HG03175 (cell line): ENCODE data around the gene EVI5.

Experiments
- ATAC-seq: cut with Tn5 transposase; IDR thresholded peaks from one replicate; pipeline ENCODE4 v1.9.1; 2021; ENCODE audit warnings: mild to moderate bottlenecking, moderate library complexity; ENCODE audit not compliant: unreplicated experiment

The EVI5 gene

DNA sequence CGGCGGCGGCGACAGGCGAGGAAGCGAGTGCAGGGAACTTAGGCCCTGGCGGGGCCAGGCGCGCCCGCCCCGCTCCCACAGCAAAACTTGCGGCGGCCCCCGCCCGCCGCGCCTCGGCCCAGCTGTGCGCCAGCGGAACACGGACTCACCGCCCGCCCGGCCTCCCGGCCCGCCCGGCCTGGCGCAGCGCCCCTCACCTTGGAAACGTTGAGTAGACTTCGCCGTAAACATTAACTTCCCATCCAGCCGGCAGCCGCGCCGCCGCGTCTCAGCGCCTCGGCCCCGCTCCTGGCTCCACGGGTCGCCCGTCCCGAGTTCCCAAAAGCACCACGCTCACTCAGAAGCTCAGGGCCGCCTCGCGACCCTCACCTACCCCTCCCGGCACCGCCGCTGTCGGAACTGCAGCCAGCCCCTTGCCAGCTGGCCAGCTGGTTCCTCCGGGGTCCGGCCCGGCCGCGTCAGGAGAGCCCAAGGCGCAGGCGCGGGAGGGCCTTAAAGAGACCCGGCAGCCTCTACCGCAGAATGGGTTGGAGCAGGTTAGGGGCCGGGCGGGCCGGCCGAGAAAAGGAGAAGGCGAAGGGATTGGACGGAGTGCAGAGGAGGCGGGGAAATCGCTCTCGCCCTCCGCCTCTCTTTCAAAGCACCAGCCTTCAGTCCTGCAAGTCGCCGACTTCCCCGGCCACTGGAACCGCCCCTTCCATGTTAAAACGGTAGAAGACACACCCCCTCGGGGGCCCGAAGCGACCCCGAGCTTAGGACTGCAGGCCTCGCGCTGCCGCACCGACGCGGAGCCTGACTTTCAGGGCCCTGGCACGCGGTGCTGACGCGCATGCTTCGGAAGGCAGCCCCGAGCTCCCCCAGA, at the start of gene EVI5:
Gene EVI5, minus strand, starts transcription at position 470 of the 862 bp plus-strand sequence. CDS start 48,562 bp downstream, outside the sequence.
- ATAC-seq = peak; percentile 89

DNA sequence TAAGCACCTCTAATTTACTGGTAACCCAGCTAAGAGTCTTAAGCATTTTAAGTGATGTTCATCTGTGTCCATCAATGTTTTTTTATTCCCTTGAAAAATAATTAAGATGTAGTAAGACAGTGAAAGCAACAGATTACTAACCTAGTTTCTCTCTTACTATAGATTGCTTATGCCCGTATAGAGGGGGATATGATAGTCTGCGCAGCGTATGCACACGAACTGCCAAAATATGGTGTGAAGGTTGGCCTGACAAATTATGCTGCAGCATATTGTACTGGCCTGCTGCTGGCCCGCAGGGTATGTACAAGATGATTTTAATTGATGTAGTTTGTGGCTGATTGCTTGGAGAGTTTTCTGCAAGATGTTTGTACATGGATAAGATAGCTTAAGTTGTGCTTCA, 49.7 kb upstream of the EVI5 start:
- no peak for ATAC-seq

DNA sequence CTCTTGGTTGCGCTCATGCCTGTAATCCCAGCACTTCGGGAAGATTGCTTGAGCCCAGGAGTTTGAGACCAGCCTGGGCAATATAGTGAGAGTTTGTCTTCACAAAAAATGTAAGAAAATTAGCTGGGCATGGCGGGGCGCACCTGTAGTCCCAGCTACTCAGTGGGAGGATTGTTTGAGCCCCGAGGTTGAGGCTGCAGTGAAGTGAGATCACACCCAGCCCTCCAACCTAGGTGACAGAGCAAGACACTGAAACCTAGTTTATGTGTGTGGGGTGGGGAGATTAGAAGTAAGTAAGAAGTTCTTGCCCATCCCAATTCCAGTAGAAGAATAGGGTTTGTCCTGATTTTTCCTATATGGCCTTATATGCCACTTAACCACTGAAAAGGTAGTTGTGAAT, 48.9 kb upstream of the EVI5 start:
- no peak for ATAC-seq

DNA sequence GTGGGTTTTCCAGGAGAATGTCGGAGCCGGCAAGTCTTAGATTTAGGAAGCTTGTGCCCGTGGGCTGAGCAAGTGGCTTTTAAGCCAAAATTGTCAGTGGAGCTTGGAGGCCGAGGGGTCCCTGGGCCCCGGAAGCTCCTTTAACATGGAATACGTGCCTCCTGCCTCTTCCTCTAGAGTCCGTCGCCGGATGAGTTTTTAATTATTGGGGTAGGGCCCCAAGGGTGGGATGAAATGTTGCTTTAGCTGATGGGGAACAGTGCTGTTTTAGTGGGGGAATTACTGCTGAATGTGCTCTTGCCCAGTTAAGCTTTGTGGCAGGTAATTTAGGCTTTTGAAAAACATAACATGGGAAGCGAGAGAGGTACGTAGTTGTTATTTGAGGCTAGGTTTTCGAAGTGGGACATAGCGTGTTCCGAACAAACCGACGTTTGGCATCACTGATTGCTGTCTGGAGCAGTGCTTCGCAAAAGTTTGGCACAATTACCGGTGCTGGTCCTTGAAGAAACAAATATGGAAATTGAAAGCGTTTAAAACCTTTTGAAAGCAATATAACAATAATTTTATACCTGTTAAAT, 47.7 kb upstream of the EVI5 start:
- ATAC-seq = peak; percentile 1

DNA sequence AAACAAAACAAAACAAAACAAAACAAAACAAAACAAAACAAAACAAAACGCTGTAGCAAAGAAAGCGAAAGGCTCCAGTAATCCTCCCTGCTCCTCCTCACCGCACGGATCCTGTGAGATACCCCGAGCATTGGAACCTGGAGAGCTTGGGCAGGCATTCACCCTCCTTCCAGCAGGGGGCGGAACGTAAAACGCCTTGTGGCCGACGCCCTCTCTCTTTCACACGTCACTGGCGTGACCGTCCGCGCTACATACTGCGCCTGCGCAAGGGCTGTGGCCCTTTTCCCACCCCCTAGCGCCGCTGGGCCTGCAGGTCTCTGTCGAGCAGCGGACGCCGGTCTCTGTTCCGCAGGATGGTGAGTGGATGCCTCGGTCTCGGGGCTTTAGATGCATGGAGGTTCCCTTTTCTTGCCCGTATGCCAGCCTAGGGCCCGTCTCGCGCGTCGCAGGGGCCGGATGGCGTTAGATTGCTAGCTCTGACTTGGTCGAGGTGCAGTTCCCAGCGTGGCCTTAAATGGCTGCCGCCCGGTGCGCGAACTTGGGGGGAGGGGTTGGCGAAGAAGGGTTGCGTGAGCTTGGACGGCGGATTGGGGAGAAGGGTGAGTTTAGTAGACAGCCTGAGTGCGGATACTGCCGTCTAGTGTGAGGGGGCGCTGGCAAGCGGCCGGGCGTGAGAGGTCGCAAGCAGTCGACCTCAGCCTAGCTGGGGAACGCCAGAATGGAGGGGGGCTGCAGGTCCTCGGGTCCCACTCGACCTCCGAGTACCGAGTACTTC, 47.0 kb upstream of the EVI5 start, which contains the start of gene RPL5:
Gene RPL5, plus strand, starts transcription at position 279 of the 775 bp plus-strand sequence. Its CDS starts 75 bp downstream, at position 354.
- peak; percentile 90 for ATAC-seq

DNA sequence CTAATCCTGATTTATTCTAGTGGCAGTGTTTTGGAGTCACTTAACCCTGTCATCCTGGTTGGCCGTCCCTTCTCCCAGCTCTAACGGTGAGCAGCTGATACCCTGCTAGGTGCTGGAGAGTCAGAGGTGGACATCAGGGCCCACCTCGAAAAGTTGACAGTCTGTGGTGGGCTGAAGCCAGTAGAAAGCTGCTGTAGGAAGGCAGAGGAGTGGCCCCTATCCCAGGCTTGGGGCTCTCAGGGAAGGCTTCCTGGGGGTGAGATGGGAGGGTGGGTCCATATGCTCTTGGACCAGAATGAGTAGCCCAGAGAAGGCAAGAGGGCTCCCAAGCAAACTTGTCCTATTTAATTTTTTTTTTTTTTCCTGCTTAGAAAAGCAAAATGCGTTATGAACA, 46.5 kb upstream of the EVI5 start:
- no peak for ATAC-seq

DNA sequence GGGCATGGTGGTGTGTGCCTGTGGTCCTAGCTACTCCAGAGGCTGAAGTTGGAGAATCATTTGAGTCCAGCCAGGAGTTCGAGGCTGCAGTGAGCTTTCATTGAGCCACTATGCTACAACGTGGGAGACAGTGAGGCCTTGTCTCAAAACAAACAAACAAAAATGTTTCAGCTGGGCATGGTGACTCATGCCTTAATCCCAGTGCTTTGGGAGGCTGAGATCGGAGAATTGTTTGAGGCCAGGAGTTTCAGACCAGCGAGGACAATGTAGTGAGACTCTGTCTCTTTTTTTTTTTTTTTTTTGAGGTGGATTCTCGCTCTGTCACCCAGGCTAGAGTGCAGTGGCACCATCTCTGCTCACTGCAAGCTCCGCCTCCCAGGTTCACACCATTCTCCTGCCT, 41.9 kb upstream of the EVI5 start:
- ATAC-seq = no peak

DNA sequence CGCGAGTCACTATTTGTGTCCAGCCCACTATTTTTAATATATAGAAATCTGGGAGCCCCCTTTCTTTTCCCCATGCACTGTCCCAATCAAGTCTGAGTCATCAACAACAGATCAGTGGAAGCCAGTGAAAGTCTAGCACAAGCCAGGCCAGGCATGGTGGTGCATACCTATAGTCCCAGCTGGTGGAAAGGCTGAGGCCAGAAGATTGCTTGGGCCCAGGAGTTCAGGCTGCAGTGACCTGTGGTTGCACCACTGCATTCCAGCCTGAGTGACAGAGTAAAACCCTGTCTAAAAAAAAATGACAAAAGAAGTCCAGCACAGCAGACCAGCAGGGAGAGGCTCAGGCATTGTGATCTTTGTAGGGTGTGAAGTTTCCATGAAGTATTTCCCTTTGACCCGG, 38.0 kb upstream of the EVI5 start:
- ATAC-seq = no peak

DNA sequence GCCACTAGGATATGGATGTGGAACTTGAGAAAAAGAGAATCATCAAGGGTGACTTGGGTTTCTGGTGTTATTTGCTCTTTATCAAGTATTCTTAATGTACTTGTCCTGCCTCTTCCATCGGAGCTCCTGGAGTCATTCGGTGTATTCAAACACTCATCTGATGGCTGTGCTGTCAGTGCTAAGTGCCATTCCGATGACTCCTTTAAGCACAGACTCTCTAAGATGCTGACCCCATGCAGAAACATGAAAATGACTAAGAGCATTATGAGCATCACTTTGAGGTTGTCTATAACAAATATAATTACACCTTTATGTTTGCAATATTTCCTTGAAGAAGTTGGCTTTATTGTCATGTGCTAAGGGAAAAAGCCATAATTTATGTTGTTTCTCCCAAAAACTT, 35.6 kb upstream of the EVI5 start:
- ATAC-seq = no peak

DNA sequence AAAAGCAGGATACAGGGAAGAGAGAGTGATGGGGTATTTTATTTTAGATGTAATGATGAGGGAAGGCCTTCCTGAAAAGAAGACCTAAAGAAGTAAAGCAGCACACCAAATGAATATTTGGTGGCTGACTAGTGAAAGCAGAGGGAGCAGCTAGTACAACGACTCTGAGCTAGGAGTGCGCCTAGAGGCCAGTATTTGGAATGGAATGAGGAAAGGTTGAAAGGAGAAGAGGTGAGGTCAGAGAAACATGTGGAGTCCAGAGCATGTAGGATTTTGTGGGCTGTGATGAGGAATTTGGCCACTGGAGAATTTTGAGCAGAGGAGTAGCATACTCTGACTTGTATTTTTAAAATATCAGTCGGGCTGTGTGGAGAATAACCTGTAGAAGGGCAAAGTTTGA, 35.1 kb upstream of the EVI5 start:
- no peak for ATAC-seq

DNA sequence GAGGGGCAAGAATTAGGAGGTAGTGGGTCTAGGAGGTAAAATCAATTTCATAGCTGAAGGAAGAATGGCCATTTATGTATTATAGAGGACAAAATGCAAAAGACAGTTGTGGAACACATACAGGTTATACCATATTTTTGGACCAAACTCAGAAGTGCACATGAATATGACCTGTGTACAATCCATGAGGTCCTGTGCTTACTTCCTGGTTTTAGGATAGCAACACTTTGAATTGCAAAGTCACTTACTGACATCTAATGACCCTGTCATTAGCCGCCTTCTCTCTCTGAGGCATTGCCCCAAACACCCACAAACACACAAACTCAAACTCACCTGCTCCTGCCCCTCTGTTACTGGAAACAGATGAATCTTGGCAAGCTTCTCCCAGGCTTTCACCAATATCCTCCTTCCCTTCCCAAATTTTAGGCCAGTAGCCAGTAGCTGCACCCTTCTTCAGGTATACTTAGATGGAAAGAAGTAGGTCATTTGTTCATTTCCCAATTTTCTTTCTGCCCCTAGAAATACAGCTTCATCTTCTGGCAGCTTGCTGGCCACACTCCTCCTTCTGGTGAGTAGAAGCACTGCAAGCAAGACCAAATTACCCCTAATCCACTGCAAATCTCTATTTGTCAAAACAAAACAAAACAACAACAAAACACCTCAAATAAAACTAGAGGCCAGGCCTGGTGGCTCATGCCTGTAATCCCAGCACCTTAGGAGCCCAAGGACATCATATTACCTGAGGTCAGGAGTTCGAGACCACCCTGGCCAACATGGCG, 33.3 kb upstream of the EVI5 start:
- peak; percentile 83 for ATAC-seq

DNA sequence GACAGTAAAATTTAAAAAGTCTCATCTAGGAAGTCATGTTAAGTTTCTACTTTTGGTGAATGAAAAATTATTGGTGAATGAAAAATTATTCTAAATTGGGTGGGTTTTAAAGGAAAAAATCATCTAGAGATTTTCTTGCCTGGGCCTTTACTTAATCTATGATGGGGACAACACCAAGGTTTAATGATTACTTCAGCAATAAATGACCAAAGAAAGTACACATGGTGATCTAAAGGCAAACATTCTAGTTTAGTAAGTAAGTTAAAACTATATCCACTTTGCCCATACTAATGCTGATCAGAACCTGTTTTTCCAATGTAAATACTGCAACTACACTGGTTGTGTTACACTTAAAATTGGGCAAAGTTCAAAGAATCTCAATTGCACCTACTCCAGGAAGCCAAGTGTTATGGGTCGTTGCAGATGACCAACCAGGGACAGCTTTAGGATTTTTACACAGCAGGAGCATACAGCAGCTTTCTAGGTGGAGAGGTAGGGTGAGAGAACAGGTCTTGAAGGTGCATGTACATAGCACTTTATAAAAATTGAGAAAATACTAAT, 32.3 kb upstream of the EVI5 start:
- no peak for ATAC-seq

DNA sequence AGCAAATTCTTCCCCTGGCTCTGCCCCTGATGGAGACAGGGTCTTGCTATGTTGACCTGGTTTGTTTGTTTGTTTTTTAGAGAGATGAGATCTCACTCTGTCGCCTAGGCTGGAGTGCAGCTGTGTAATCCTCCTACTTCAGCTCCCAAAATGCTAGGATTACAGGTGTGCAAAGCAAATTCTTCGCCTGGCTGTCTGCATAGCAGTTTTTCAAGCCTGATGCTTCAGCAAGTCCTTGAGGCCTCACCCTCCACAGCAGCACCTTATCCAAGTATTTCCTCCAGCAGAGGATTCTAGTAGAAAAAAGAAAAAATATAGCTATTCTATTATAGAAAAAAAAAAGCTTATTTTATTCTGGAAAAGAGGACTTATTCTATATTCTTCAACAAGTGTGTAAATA, 31.8 kb upstream of the EVI5 start:
- no peak for ATAC-seq

DNA sequence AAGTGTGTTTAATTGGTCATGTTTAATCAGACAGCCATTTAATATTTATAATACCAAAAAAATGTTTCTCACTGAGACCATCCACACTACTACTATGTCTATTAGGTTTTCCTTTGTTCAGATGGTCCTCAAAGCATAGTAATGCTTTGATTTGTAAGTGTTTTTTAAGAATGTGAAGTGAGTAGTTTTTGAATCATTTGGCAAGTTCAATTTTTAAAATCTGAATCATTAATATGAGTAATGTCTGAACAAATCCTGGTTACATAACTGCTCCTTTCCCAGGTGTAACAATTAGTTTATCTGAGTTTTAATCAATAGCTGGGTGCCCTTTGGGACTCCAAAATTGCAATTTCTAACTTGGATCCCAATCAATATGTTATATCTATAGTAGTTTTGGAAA, 23.5 kb upstream of the EVI5 start:
- ATAC-seq = no peak

DNA sequence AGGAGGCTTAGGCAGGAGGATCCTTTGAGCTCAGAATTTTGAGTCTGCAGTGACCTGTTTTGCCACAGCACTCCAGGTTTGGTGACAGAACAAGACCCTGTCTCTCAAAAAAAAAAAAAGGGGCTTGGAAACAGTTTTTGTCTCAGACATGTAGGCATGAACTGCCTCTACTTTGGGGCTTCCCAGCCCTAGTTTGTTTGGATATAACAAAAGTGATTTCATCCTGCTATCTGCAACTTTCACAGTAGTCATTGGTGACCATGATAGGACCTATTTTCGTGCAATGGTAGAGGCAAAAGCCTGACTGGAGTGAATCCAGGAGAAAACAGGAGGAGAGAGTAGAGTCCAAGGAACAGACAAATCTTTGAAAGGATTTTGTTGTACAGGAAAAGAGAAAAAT, 20.3 kb upstream of the EVI5 start:
- no peak for ATAC-seq

DNA sequence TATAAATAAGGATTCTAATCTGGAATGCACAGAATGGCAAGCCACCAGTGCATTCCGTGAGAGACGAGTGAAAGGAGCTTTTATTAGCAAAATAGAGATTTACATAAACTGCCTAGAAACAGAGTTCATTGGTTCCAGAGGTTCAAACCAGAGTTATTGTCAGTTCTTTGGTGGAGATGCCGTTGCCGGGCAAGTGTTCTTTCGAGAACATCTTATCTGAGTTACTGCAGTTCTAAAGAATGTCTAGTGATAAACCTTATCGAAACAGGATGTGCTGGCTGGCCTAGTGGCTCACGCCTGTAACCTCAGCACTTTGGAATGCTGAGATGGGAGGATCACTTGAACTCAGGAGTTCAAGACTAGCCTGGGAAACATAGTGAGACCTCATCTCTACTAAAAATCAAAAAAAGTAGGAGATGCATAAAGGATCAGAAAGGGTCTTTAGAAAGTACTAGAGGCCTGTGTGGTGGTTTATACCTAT, 19.9 kb upstream of the EVI5 start:
- ATAC-seq = peak; percentile 53

DNA sequence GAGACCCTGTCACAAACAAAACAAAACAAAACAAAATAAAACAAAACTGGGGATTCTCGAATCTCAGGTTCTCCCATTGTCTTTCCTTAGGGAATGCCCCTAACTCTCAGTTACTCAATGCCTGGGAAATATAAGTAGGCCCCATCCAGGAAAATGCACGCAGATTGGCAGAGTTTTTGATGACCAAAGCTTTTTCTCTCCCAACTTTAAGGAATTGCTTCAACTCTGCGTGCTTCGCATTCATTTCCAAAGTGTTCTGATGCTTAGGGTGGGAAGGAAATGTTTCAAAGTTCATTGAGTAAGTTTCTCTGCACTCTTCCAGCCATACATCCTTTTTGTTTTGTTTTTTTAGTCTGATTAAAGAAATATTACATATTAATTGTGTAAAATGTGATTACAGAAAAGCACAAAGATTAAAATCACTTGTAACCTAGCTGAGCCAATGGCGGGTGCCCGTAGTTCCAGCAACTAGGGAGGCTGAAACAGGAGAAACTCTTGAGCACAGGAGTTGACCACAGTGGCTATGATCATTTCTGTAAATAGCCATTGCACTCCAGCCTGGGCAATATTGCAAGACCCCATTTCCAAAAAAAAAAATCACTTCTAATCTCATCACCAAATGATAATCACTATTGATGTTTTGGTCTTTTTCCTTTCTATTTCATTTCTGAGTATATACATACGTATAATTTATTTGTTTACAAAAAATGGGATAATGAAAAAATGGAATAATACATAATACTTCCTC, 18.4 kb upstream of the EVI5 start:
- no peak for ATAC-seq

DNA sequence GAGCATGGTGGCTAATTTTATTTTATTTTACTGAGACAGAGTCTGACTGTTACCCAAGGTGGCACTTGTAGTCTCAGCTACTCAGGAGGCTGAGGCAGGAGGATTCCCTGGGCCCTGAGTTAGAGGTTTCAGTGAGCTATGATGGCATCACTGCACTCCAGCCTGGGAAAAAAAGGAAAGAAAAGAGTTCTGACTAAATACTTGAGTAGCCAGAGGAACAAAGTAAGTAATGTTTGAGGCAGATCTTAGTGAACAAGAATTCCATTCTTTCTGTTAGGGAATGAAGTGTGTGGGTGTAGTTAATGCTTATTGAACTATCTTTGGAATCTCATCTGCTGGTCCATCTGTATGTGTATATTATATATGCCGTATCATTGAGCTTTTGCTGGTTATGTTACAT, 13.1 kb upstream of the EVI5 start:
- ATAC-seq = no peak

DNA sequence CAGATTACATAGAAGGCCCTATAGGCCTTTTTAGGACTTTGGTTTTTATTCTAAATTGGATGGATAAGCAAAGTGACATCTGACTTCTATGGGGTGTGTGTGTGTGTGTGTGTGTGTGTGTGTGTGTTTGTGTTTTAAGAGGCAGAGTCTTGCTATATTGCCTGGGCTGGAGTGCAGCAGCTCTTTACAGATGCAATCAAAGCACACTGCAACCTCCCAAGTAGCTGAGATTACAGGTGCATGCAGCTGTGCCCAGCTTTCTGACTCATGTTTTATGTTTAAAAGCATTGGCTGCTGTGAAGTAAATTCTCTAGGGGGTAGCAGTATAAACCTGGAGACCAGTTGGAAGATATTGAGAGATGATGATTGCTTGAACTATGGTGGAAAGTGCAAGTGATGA, 12.4 kb upstream of the EVI5 start:
- ATAC-seq = no peak

DNA sequence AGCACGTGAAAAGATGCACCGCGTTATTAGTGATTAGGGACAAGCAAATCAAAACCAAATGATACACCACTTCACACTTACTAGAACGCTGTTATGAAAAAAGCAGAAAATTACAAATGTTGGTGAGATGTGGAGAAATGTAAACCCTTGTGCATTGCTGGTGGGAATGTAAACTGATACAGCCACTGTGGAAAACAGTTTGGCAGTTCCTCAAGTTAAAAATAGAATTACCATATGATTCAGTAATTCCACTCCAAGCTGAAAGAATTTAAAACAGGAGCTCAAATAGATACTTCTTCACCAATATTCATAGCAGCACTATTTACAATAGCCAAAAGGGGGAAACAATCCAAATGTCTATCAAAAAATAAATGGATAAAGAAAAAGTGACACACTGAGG, 10.3 kb upstream of the EVI5 start:
- ATAC-seq = no peak
